GM18870 (cell line): ENCODE data around the gene PRR13.
"Not testable (repeated sequence)": the region's sequence is repeated elsewhere in the genome, so short reads cannot be mapped to it uniquely, and the experiment has no call there.

Experiments used
- ATAC-seq: cut with Tn5 transposase; IDR thresholded peaks from one replicate; pipeline ENCODE4 v1.9.1; 2021; ENCODE audit warnings: moderate library complexity; ENCODE audit not compliant: unreplicated experiment

Gene PRR13

GRCh38 chr12:53441040-53441833, at the start of gene PRR13:
TSS of gene PRR13 (plus strand) at chr12:53441734. CDS start at chr12:53442715, 981 bp downstream.
- ATAC-seq: peak; percentile 96

GRCh38 chr12:53399896-53400295, 41.6 kb upstream of the PRR13 start:
- ATAC-seq: no peak

GRCh38 chr12:53402351-53402750, 39.2 kb upstream of the PRR13 start:
- not testable (repeated sequence) for ATAC-seq

- ATAC-seq: no peak
Measured at GRCh38 chr12:53402871-53403270, 38.7 kb upstream of the PRR13 start.

- ATAC-seq: no peak
Measured at GRCh38 chr12:53410951-53411350, 30.6 kb upstream of the PRR13 start.

GRCh38 chr12:53413485-53414204, 27.9 kb upstream of the PRR13 start:
- ATAC-seq: no peak

GRCh38 chr12:53414756-53415417, 26.6 kb upstream of the PRR13 start:
- no peak for ATAC-seq

- ATAC-seq: not testable (repeated sequence)
Measured at GRCh38 chr12:53415752-53416389, 25.7 kb upstream of the PRR13 start.

- not testable (repeated sequence) for ATAC-seq
Measured at GRCh38 chr12:53417291-53417816, 24.2 kb upstream of the PRR13 start.

- ATAC-seq: no peak
Measured at GRCh38 chr12:53418221-53418620, 23.3 kb upstream of the PRR13 start.

- ATAC-seq: no peak
Measured at GRCh38 chr12:53419756-53420155, 21.8 kb upstream of the PRR13 start.

GRCh38 chr12:53422247-53422646, 19.3 kb upstream of the PRR13 start:
- not testable (repeated sequence) for ATAC-seq

- no peak for ATAC-seq
Measured at GRCh38 chr12:53423597-53423996, 17.9 kb upstream of the PRR13 start, which contains the start of gene AMHR2. TSS of gene AMHR2 (plus strand) at chr12:53423855. CDS start at chr12:53423935, 80 bp downstream.

GRCh38 chr12:53424626-53425514, 16.7 kb upstream of the PRR13 start:
- no peak for ATAC-seq

- no peak for ATAC-seq
Measured at GRCh38 chr12:53425515-53426150, 15.9 kb upstream of the PRR13 start.

GRCh38 chr12:53427905-53428594, 13.5 kb upstream of the PRR13 start:
- ATAC-seq: no peak

GRCh38 chr12:53428741-53429140, 12.8 kb upstream of the PRR13 start:
- ATAC-seq: no peak

- ATAC-seq: no peak
Measured at GRCh38 chr12:53430116-53430515, 11.4 kb upstream of the PRR13 start.

- ATAC-seq: no peak
Measured at GRCh38 chr12:53431187-53431586, 10.3 kb upstream of the PRR13 start.
